SK-N-SH (cell line): ENCODE data around the gene NRG3. TPM values are rescaled to one million over a fixed set of nuclear protein-coding genes. Genes with fewer than 3 reads are reported as not detected.

Experiments
- CTCF ChIA-PET: fragments of 300-600, 350-600 bp; formaldehyde crosslinking; extraction: SDS; loops from one replicate; lab custom pipeline; 2021; lab: Yijun Ruan, JAX
- POLR2A ChIA-PET: fragments of 350-600 bp; sonication (Branson Sonifier 250); formaldehyde crosslinking; extraction: SDS; loops from one replicate; lab custom pipeline; 2020; ENCODE audit warnings: antibody characterized with exemption, inconsistent platforms; lab: Yijun Ruan, JAX
- DNase-seq: peaks from one replicate; pipeline ENCODE4 v3.0.0; 2012
- H2AFZ ChIP-seq: fragments of 200-600 bp; sonication (generic); 2 replicates; pipeline ENCODE4 v1.8.1; 2016; ENCODE audit warnings: antibody characterized with exemption, mild to moderate bottlenecking, low read depth
- H3F3A ChIP-seq: fragments of 200-600 bp; sonication (generic); replicated peaks from 2 replicates; pipeline ENCODE3; 2016; ENCODE audit warnings: antibody characterized with exemption, mild to moderate bottlenecking; ENCODE audit not compliant: insufficient read depth
- H3K27ac ChIP-seq, 2 experiments: fragments of 200-500 bp in 1 of 2; fragments of 200-600 bp in 1 of 2; sonication (Bioruptor generic) in 1 of 2; sonication (generic), shearing (Covaris generic) in 1 of 2; 2 replicates each; pipeline versions ENCODE4 v1.5.1 to v1.6.1; 2014 to 2016; ENCODE audit warnings: low read depth in 2 of 2, inconsistent platforms in 1 of 2, low read length in 1 of 2, mild to moderate bottlenecking in 1 of 2, mixed read lengths in 1 of 2
- H3K27me3 ChIP-seq: fragments of 200-600 bp; sonication (generic), shearing (Covaris generic); 2 replicates; pipeline ENCODE4 v1.6.1; 2016; ENCODE audit warnings: mixed run types; ENCODE audit not compliant: insufficient read depth
- H3K36me3 ChIP-seq, 2 experiments: fragments of 200-500 bp in 1 of 2; fragments of 200-600 bp in 1 of 2; sonication (Bioruptor generic) in 1 of 2; sonication (generic) in 1 of 2; replicated peaks in 1 of 2; 2 replicates each; pipeline versions ENCODE3 to v1.5.1; 2014 to 2016; ENCODE audit warnings: low read length in 1 of 2, mild to moderate bottlenecking in 1 of 2; ENCODE audit not compliant: insufficient read depth in 2 of 2, control insufficient read depth in 1 of 2
- H3K4me1 ChIP-seq, 2 experiments: fragments of 200-500 bp in 1 of 2; fragments of 200-600 bp in 1 of 2; sonication (Bioruptor generic) in 1 of 2; sonication (generic), shearing (Covaris generic) in 1 of 2; 2 replicates each; pipeline versions ENCODE4 v1.5.1 to v1.6.1; 2014 to 2016; ENCODE audit warnings: low read depth in 1 of 2, low read length in 1 of 2, mixed run types in 1 of 2; ENCODE audit not compliant: insufficient read depth in 2 of 2, control insufficient read depth in 1 of 2
- H3K4me2 ChIP-seq: fragments of 200-600 bp; sonication (generic), shearing (Covaris generic); 2 replicates; pipeline ENCODE4 v1.6.1; 2017; ENCODE audit warnings: mixed run types
- H3K4me3 ChIP-seq, 2 experiments: fragments of 200-500 bp in 1 of 2; fragments of 200-600 bp in 1 of 2; sonication (Bioruptor generic) in 1 of 2; sonication (generic), shearing (Covaris generic) in 1 of 2; 2 replicates each; pipeline versions ENCODE4 v1.5.1 to v1.8.1; 2014 to 2016; ENCODE audit warnings: low read depth in 2 of 2, inconsistent platforms in 1 of 2, low read length in 1 of 2, mild to moderate bottlenecking in 1 of 2, mixed read lengths in 1 of 2, moderate library complexity in 1 of 2
- H3K79me2 ChIP-seq: fragments of 200-600 bp; sonication (generic); 2 replicates; pipeline ENCODE4 v1.8.1; 2017; ENCODE audit warnings: mild to moderate bottlenecking; ENCODE audit not compliant: insufficient read depth
- H3K9ac ChIP-seq: fragments of 200-600 bp; sonication (generic); 2 replicates; pipeline ENCODE4 v1.6.1; 2017; ENCODE audit warnings: mixed run types
- H3K9me2 ChIP-seq: fragments of 200-600 bp; sonication (generic); 2 replicates; pipeline ENCODE4 v1.6.1; 2017; ENCODE audit warnings: mixed run types
- H3K9me3 ChIP-seq: fragments of 200-600 bp; sonication (generic); 2 replicates; pipeline ENCODE4 v1.6.1; 2017; ENCODE audit warnings: mixed run types, mild to moderate bottlenecking, moderate library complexity
- H4K20me1 ChIP-seq: fragments of 200-600 bp; sonication (generic); 2 replicates; pipeline ENCODE4 v1.6.1; 2017; ENCODE audit warnings: mild to moderate bottlenecking, mixed run types; ENCODE audit not compliant: insufficient read depth
- CHD2 ChIP-seq: fragments of 150-350 bp; IDR thresholded peaks from 2 replicates; pipeline ENCODE4 v1.6.1; 2018; ENCODE audit warnings: low read length; ENCODE audit not compliant: partially characterized antibody
- CTCF ChIP-seq: fragments of 200-600 bp; sonication (generic); IDR thresholded peaks from 2 replicates; pipeline ENCODE4 v1.6.1; 2017; ENCODE audit warnings: antibody characterized with exemption, mild to moderate bottlenecking, moderate library complexity
- ELF1 ChIP-seq: IDR thresholded peaks from 2 replicates; pipeline ENCODE4 v1.4.0; 2012
- EZH2phosphoT487 ChIP-seq: fragments of 200-600 bp; sonication (generic); IDR thresholded peaks from 2 replicates; pipeline ENCODE4 v1.6.1; 2017; ENCODE audit warnings: low read depth, mixed run types, mild to moderate bottlenecking, antibody characterized with exemption, moderate library complexity, borderline replicate concordance
- JUND ChIP-seq: IDR thresholded peaks from 2 replicates; pipeline ENCODE4 v1.4.0; 2012
- MEF2A ChIP-seq: IDR thresholded peaks from 2 replicates; pipeline ENCODE4 v1.4.0; 2012; ENCODE audit warnings: low read depth, borderline replicate concordance
- SIN3A ChIP-seq: IDR thresholded peaks from 2 replicates; pipeline ENCODE4 v1.6.1; 2012; ENCODE audit warnings: low read depth, mild to moderate bottlenecking, low read length, moderate library complexity, borderline replicate concordance
- TCF12 ChIP-seq: IDR thresholded peaks from 2 replicates; pipeline ENCODE4 v1.4.0; 2012
- USF2 ChIP-seq: fragments of 150-350 bp; IDR thresholded peaks from 2 replicates; pipeline ENCODE4 v1.6.1; 2017; ENCODE audit warnings: antibody characterized with exemption, low read length, low read depth, borderline replicate concordance
- YY1 ChIP-seq: IDR thresholded peaks from 2 replicates; pipeline ENCODE4 v1.4.0; 2012; ENCODE audit warnings: low read depth, mild to moderate bottlenecking
- WGBS: methylation state at CpG from one replicate; pipeline ENCODE4 v1.1.6; 2017; ENCODE audit warnings: low lambda C conversion rate; 5-methylcytosine and 5-hydroxymethylcytosine counted together
- polyA plus RNA-seq, 3 experiments: library from polyadenylated mRNA; depleted of rRNA; stranded (reverse); fragments of >200 nt; gene quantifications; 2 replicates each; pipeline ENCODE4 v1.2.3, GENCODE V29; 2012

Gene NRG3
- polyA plus RNA-seq, 1 of the 3 experiments (the other 2 are of a cell fraction) = 0.03 TPM

GRCh38 chr10:81917666-81918065 lies 42.7 kb downstream of the NRG3 start:
- ChIA-PET CTCF (interaction anchor here (1.0 to 1.6 kb wide), 2 partner anchors 11 to 20 kb away, joined by 3 to 5 read pairs; no protein-coding TSS in a partner anchor), POLR2A (no interaction called here)
- TF ChIP-seq TCF12 (no peak), CHD2 (no peak), YY1 (no peak), USF2 (no peak), ELF1 (no peak), EZH2phosphoT487 (no peak), CTCF (no peak), JUND (no peak)
- Histone ChIP-seq H3K4me1 (no peaks in the 10 kb centered on the region), H3K9me2 (no peaks in the 10 kb centered on the region), H3K4me3 (no peak overlapping the region), H3F3A (no peaks in the 10 kb centered on the region), H3K27me3 (no peaks in the 10 kb centered on the region), H4K20me1 (no peaks in the 10 kb centered on the region), H2AFZ (no peak overlapping the region), H3K27ac (no peak overlapping the region), H3K9me3 (no peaks in the 10 kb centered on the region), H3K36me3 (no peaks in the 10 kb centered on the region), H3K9ac (no peak overlapping the region), H3K79me2 (no peaks in the 10 kb centered on the region), H3K4me2 (no peak overlapping the region)
- no peak for DNase-seq
- WGBS = 37% methylated on average over 5 of the region's 5 CpGs

GRCh38 chr10:81918766-81919165 lies 43.8 kb downstream of the NRG3 start:
- Histone ChIP-seq H2AFZ (no peak overlapping the region), H3K4me3 (no peak overlapping the region), H3K27ac (no peak overlapping the region), H4K20me1 (no peaks in the 10 kb centered on the region), H3F3A (no peaks in the 10 kb centered on the region), H3K9me3 (no peaks in the 10 kb centered on the region), H3K9me2 (no peaks in the 10 kb centered on the region), H3K4me1 (no peaks in the 10 kb centered on the region), H3K4me2 (no peak overlapping the region), H3K36me3 (no peaks in the 10 kb centered on the region), H3K27me3 (no peaks in the 10 kb centered on the region), H3K79me2 (no peaks in the 10 kb centered on the region), H3K9ac (no peak overlapping the region)
- 9% methylated on average over 1 of the region's 1 CpG for WGBS
- CTCF ChIA-PET = no interaction called here
- POLR2A ChIA-PET = no interaction called here
- no peak for DNase-seq
- no peak for TF ChIP-seq MEF2A
- no peak for TF ChIP-seq USF2
- TF ChIP-seq SIN3A = no peak
- TF ChIP-seq CHD2 = no peak
